GM12892 (cell line): ENCODE data around the gene B3GALT6.

Experiments
- POLR2A ChIP-seq: IDR thresholded peaks from 2 replicates; pipeline ENCODE4 v1.6.1; 2011; ENCODE audit warnings: low read depth, low read length, control low read depth
- POLR2AphosphoS5 ChIP-seq: IDR thresholded peaks from 2 replicates; pipeline ENCODE4 v1.6.1; 2011; ENCODE audit warnings: low read depth, low read length, control low read depth

GRCh38 chr1:1259951-1260600, 28.0 kb downstream of the B3GALT6 start:
- TF ChIP-seq POLR2A (no peak; the same call in 1 of the 2 replicates), POLR2AphosphoS5 (no peak)
